Measurements from ENCODE around the gene GJA10. TPM values are rescaled to one million over a fixed set of nuclear protein-coding genes. Genes with fewer than 3 reads are reported as not detected.
A peak's percentile ranks its signal among the peaks of the same experiment; 100 is the strongest.
"Not testable (repeated sequence)": the region's sequence is repeated elsewhere in the genome, so short reads cannot be mapped to it uniquely, and the experiment has no call there.

GJA10 gene
- total RNA-seq, 6 donors from 2014 or later = not detected

DNA sequence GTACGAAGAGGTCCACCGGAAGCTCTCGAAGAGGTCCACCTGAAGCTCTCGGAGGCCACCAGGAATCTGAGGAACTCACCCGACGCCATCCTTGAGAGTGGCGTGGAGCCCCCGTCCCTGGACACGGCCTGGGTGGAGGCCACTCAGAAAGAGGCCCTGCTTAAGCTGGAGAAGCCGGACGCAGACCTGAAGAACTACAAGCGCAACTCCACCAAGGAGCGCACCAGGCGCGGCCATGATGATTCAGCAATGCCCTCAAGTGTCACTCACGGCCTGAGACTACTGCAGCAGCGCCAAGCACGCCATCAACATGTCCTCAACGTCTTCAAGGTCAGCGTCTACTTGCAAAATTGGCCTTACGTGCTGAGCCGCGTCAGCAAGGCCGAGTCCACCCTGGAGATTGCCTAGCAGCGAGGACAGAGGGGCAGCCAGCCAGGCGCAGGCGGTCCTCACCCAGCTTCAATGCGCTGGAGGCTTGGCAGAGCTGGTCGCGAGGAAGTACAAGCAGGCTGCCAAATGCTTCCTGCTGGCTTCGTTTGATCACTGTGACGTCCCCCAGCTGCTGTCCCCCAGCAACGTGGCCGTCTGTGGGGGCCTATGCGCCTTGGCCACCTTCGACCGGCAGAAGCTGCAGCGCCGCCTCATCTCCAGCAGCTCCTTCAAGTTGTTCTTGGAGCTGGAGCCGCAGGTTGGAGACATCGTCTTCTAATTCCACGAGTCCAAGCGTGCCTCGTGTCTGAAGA lies 7.7 kb upstream of the GJA10 start:
- peak in 1 of 2 donors; percentile 61 for DNase-seq
- 79 to 88% methylated on average over 15 to 43 of the region's 44 CpGs for WGBS, 2 donors

DNA sequence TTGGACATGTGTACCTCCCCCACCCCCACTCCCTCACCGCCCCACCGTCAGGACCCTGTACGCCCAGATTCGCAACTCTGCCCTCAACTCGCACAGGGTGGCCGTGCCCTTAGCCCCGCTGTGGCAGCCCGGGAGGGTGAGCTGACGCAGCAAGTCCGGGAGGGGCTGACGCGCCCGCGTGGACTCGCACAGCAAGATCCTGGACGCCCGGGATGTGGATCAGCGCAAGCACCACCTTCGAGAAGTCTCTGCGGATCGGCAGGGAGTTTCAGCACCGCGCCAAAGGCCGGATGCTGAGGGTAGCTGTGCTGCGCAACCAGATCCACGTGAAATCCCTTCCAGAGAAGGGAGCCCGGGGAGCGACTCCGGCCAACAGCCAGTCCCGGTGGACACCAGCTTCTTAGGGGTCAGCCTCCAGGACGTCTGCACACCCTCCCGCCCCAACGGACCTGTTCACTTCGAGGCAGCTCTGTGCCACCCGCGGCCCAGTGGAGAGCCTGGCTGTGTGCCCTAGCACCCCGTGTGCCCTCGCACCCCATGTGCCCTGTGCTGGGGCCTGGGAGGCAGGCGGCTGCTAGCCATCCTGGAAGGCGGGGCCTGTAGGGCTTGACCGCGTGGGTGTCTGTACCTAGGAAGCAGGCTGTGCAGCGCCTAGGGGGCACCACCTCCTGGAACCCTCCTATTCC lies 6.7 kb upstream of the GJA10 start:
- H3K27me3 ChIP-seq = peaks cover 0 to 6% (median 3%) of the 10 kb centered on the region in 4 donors
- H3K27ac ChIP-seq = no peak overlapping the region
- TF ChIP-seq, protein P1, sequence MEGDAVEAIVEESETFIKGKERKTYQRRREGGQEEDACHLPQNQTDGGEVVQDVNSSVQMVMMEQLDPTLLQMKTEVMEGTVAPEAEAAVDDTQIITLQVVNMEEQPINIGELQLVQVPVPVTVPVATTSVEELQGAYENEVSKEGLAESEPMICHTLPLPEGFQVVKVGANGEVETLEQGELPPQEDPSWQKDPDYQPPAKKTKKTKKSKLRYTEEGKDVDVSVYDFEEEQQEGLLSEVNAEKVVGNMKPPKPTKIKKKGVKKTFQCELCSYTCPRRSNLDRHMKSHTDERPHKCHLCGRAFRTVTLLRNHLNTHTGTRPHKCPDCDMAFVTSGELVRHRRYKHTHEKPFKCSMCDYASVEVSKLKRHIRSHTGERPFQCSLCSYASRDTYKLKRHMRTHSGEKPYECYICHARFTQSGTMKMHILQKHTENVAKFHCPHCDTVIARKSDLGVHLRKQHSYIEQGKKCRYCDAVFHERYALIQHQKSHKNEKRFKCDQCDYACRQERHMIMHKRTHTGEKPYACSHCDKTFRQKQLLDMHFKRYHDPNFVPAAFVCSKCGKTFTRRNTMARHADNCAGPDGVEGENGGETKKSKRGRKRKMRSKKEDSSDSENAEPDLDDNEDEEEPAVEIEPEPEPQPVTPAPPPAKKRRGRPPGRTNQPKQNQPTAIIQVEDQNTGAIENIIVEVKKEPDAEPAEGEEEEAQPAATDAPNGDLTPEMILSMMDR (IDR thresholded peaks at IDR 0.05) = no peak
- TF ChIP-seq POLR2AphosphoS5 (IDR thresholded peaks at IDR 0.05) (no peak), POLR2A (IDR thresholded peaks at IDR 0.05) (no peak), EP300 (IDR thresholded peaks at IDR 0.05) (no peak)
- H3K36me3 ChIP-seq = no peaks in the 10 kb centered on the region
- peak in 1 of 2 donors; percentile 79 for DNase-seq
- ATAC-seq (ENCODE audit: low FRiP score in 2 of 2) = peak; percentile 36 to 63
- no peak overlapping the region for H3K4me3 ChIP-seq
- H3K9me3 ChIP-seq = no peaks in the 10 kb centered on the region
- 31 to 43% methylated on average over 10 to 18 of the region's 43 CpGs for WGBS, 2 donors
- H3K4me1 ChIP-seq = peaks cover 0 to 2% (median 0%) of the 10 kb centered on the region in 4 donors

More for the DNA sequence above, 7.7 kb upstream of the GJA10 start:
- ATAC-seq (ENCODE audit: low FRiP score in 2 of 2) = peak in 1 of 2 donors; percentile 8
- Histone ChIP-seq H3K4me1 (peaks cover 0 to 2% (median 0%) of the 10 kb centered on the region in 4 donors), H3K27me3 (peaks cover 0 to 6% (median 3%) of the 10 kb centered on the region in 4 donors), H3K36me3 (no peaks in the 10 kb centered on the region), H3K4me3 (no peak overlapping the region), H3K27ac (no peak overlapping the region), H3K9me3 (no peaks in the 10 kb centered on the region)
- TF ChIP-seq POLR2AphosphoS5 (IDR thresholded peaks at IDR 0.05) (no peak), POLR2A (IDR thresholded peaks at IDR 0.05) (no peak)

DNA sequence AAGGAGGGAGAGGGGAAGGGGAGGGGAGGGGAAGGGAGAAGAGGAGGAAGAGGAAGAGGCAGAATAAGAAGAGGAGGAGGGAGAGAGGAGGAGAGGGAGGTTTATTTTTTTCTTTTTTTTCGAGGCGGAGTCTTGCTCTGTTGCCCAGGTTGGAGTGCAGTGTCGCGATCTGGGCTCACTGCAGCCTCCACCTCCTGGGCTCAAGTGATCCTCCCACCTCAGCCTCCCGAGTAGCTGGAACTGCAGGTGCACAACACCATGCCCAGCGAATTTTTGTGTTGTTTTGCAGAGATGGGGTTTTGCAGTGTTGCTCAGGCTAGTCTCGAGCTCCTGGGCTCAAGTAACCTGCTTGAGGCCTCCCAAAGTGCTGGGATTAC lies 6.1 kb upstream of the GJA10 start:
- Histone ChIP-seq H3K4me3 (no peak overlapping the region), H3K36me3 (no peaks in the 10 kb centered on the region), H3K9me3 (no peaks in the 10 kb centered on the region), H3K4me1 (peaks cover 0 to 2% (median 0%) of the 10 kb centered on the region in 4 donors), H3K27me3 (peaks cover 0 to 6% (median 3%) of the 10 kb centered on the region in 4 donors), H3K27ac (no peak overlapping the region)
- ATAC-seq (ENCODE audit: low FRiP score in 2 of 2) (no peak), DNase-seq (no peak)
- WGBS, 2 donors = 77 to 88% methylated on average over 7 of the region's 7 CpGs
- TF ChIP-seq POLR2AphosphoS5 (IDR thresholded peaks at IDR 0.05) = no peak
- TF ChIP-seq EP300 (IDR thresholded peaks at IDR 0.05) = no peak
- no peak for TF ChIP-seq POLR2A (IDR thresholded peaks at IDR 0.05)
- TF ChIP-seq, protein P1 (IDR thresholded peaks at IDR 0.05) = no peak

DNA sequence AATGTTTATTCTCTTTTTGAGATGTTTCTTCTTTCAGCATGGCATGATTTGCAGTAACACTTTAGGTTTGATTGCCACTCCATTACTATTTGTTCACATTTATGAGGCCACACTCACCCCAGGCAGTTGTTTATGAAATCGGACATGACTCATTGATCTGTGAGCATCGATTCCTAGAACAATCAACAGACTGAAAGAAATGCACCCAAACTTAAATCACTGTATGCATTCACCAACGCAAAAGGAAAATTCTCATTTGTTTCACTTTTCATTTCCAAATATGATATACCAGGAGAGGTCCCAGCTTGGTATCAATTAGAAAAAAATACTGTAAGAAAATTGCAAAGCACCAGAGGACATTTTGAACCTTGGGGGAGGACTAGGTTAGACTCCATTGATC lies 5.4 kb upstream of the GJA10 start:
- H3K9me3 ChIP-seq = no peaks in the 10 kb centered on the region
- H3K4me3 ChIP-seq = no peak overlapping the region
- no peak overlapping the region for H3K27ac ChIP-seq
- WGBS, 2 donors = 75 to 77% methylated on average over 3 of the region's 3 CpGs
- ATAC-seq (ENCODE audit: low FRiP score in 2 of 2) = no peak
- TF ChIP-seq EP300 (IDR thresholded peaks at IDR 0.05) = no peak
- no peak for TF ChIP-seq POLR2A (IDR thresholded peaks at IDR 0.05)
- no peak for TF ChIP-seq POLR2AphosphoS5 (IDR thresholded peaks at IDR 0.05)
- TF ChIP-seq, protein P1 (IDR thresholded peaks at IDR 0.05) = no peak
- H3K36me3 ChIP-seq = no peaks in the 10 kb centered on the region
- H3K27me3 ChIP-seq = peaks cover 0 to 6% (median 3%) of the 10 kb centered on the region in 4 donors
- no peak for DNase-seq
- peaks cover 0 to 2% (median 0%) of the 10 kb centered on the region in 4 donors for H3K4me1 ChIP-seq

DNA sequence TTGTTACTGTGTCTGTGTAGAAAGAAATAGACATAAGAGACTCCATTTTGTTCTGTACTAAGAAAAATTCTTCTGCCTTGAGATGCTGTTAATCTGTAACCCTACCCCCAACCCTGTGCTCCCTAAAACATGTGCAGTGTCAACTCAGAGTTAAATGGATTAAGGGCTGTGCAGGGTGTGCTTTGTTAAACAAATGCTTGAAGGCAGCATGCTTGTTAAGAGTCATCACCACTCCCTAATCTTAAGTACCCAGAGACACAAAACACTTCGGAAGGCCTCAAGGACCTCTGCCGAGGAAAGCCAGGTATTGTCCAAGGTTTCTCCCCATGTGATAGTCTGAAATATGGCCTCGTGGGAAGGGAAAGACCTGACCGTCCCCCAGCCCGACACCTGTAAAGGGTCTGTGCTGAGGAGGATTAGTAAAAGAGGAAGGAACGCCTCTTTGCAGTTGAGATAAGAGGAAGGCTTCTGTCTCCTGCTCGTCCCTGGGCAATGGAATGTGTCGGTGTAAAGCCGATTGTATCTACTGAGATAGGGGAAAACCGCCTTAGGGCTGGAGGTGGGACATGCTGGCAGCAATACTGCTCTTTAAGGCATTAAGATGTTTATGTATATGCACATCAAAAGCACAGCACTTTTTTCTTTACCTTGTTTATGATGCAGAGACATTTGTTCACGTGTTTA lies 3.3 kb upstream of the GJA10 start:
- H3K27ac ChIP-seq; H3K36me3 ChIP-seq; ATAC-seq (ENCODE audit: low FRiP score in 2 of 2); H3K4me3 ChIP-seq; H3K27me3 ChIP-seq; H3K4me1 ChIP-seq; H3K9me3 ChIP-seq; DNase-seq: not testable (repeated sequence)
- 3 to 5% methylated on average over 9 to 11 of the region's 11 CpGs for WGBS, 2 donors

DNA sequence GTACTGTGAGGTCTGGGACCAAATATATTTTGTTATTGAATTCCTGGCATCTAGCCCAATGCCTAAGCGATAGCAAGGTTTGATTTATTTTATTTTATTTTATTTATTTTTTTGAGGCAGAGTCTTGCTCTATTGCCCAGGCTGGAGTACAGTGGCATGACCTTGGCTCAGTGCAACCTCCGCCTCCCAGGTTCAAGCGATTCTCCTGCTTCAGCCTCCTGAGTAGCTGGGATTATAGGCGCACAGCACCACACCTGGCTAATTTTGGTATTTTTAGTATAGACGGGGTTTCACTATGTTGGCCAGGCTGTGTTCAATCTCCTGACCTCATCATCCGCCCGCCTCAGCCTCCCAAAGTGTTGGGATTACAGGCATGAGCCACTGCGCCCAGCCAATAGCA lies 1.7 kb upstream of the GJA10 start:
- WGBS, 2 donors = 84 to 86% methylated on average over 8 of the region's 8 CpGs

More for the DNA sequence above, 1.7 kb upstream of the GJA10 start:
- not testable (repeated sequence) for H3K9me3 ChIP-seq; H3K27ac ChIP-seq; ATAC-seq (ENCODE audit: low FRiP score in 2 of 2); DNase-seq; H3K36me3 ChIP-seq; H3K4me3 ChIP-seq; H3K27me3 ChIP-seq; H3K4me1 ChIP-seq
